ENCODE data around the gene ITGA1.
A peak's percentile ranks its signal among the peaks of the same experiment; 100 is the strongest.
"Not testable (repeated sequence)": the region's sequence is repeated elsewhere in the genome, so short reads cannot be mapped to it uniquely, and the experiment has no call there.

Gene ITGA1

GRCh38 chr5:52787600-52788504 lies at the start of gene ITGA1, which contains the start of gene PELO:
TSS of gene ITGA1 (plus strand) at chr5:52787916. CDS start at chr5:52788354, 438 bp downstream.
TSS of gene PELO (plus strand) at chr5:52787916. CDS start at chr5:52800395, 12,479 bp downstream.
- peak in 1 of 2 donors; percentile 33 for DNase-seq (ENCODE audit: low read depth in 2 of 2)

GRCh38 chr5:52738095-52738506 lies 49.6 kb upstream of the ITGA1 start:
- no peak for DNase-seq (ENCODE audit: low read depth in 2 of 2)

- no peak for DNase-seq (ENCODE audit: low read depth in 2 of 2)
Measured at GRCh38 chr5:52740007-52740406, 47.7 kb upstream of the ITGA1 start.

GRCh38 chr5:52743012-52743411 lies 44.7 kb upstream of the ITGA1 start:
- DNase-seq (ENCODE audit: low read depth in 2 of 2), result no peak

- no peak for DNase-seq (ENCODE audit: low read depth in 2 of 2)
Measured at GRCh38 chr5:52743529-52743928, 44.2 kb upstream of the ITGA1 start.

- no peak for DNase-seq (ENCODE audit: low read depth in 2 of 2)
Measured at GRCh38 chr5:52743970-52744369, 43.7 kb upstream of the ITGA1 start.

- DNase-seq (ENCODE audit: low read depth in 2 of 2), result not testable (repeated sequence)
Measured at GRCh38 chr5:52744867-52745458, 42.8 kb upstream of the ITGA1 start.

GRCh38 chr5:52746539-52746938 lies 41.2 kb upstream of the ITGA1 start:
- DNase-seq (ENCODE audit: low read depth in 2 of 2), result no peak

GRCh38 chr5:52748590-52748989 lies 39.1 kb upstream of the ITGA1 start:
- no peak for DNase-seq (ENCODE audit: low read depth in 2 of 2)

GRCh38 chr5:52749666-52750065 lies 38.0 kb upstream of the ITGA1 start:
- DNase-seq (ENCODE audit: low read depth in 2 of 2), result no peak

GRCh38 chr5:52751137-52751536 lies 36.6 kb upstream of the ITGA1 start:
- no peak for DNase-seq (ENCODE audit: low read depth in 2 of 2)

GRCh38 chr5:52754051-52754450 lies 33.7 kb upstream of the ITGA1 start:
- DNase-seq (ENCODE audit: low read depth in 2 of 2), result no peak

- DNase-seq (ENCODE audit: low read depth in 2 of 2), result no peak
Measured at GRCh38 chr5:52757527-52757926, 30.2 kb upstream of the ITGA1 start.

- DNase-seq (ENCODE audit: low read depth in 2 of 2), result no peak
Measured at GRCh38 chr5:52758014-52758413, 29.7 kb upstream of the ITGA1 start.

- no peak for DNase-seq (ENCODE audit: low read depth in 2 of 2)
Measured at GRCh38 chr5:52759331-52759730, 28.4 kb upstream of the ITGA1 start.

GRCh38 chr5:52760695-52761366 lies 26.9 kb upstream of the ITGA1 start:
- no peak for DNase-seq (ENCODE audit: low read depth in 2 of 2)

- no peak for DNase-seq (ENCODE audit: low read depth in 2 of 2)
Measured at GRCh38 chr5:52767217-52767743, 20.4 kb upstream of the ITGA1 start.

- no peak for DNase-seq (ENCODE audit: low read depth in 2 of 2)
Measured at GRCh38 chr5:52767766-52768480, 19.8 kb upstream of the ITGA1 start.

- no peak for DNase-seq (ENCODE audit: low read depth in 2 of 2)
Measured at GRCh38 chr5:52769061-52769460, 18.7 kb upstream of the ITGA1 start.

GRCh38 chr5:52770287-52770939 lies 17.3 kb upstream of the ITGA1 start:
- DNase-seq (ENCODE audit: low read depth in 2 of 2), result no peak
